HepG2 (cell line): ENCODE measurements around the gene KDELR3. TPM values are rescaled to one million over a fixed set of nuclear protein-coding genes. Genes with fewer than 3 reads are reported as not detected.

Experiments used
- polyA plus RNA-seq, 8 experiments: library from polyadenylated mRNA; depleted of rRNA in 3 of 8; stranded (reverse) in 7 of 8; unstranded in 1 of 8; fragments of >200 nt; fragmentation: Illumina TruSeq in 4 of 8; extraction: Trizol in 4 of 8; gene quantifications; 2 replicates each; pipeline versions ENCODE4 v1.2.1 to v1.2.3, GENCODE V29; 2011 to 2016; ENCODE audit warnings: low read depth in 4 of 8, missing spikeins in 1 of 8, mixed read lengths in 1 of 8; ENCODE audit not compliant: insufficient read depth in 1 of 8
- total RNA-seq, 5 experiments: library from RNA; depleted of rRNA; stranded (reverse); fragments of >200 nt; fragmentation: Illumina TruSeq; extraction: Trizol; gene quantifications; 2 replicates each; pipeline ENCODE4 v1.2.3, GENCODE V29; 2016; ENCODE audit warnings: low read depth in 1 of 5

KDELR3 gene
- total and polyA plus RNA-seq, 2 of the 13 experiments (the other 11 are each of a cell fraction or from before 2014, with no cell fraction given), result 24.2 to 65.7 TPM

Other genes with a start within 250 kb of the KDELR3 start
- 11.8 and 15.9 TPM in 2 replicates for gene TMEM184B, start 195.1 kb upstream of the KDELR3 start, total RNA-seq (2016; rRNA removed; fragmentation: Illumina TruSeq; extraction: Trizol)
- 16.0 and 16.4 TPM in 2 replicates for gene TMEM184B, start 195.1 kb upstream of the KDELR3 start, polyA plus RNA-seq (2011; rRNA removed)
- 19.8 and 34.7 TPM in 2 replicates for gene CSNK1E, start 150.7 kb upstream of the KDELR3 start, total RNA-seq (2016; rRNA removed; fragmentation: Illumina TruSeq; extraction: Trizol)
- 129 and 152 TPM in 2 replicates for gene CSNK1E, start 150.7 kb upstream of the KDELR3 start, polyA plus RNA-seq (2011; rRNA removed)
- gene KCNJ4, start 12.9 kb upstream of the KDELR3 start, total RNA-seq (2016; rRNA removed; fragmentation: Illumina TruSeq; extraction: Trizol), result not detected in 2 replicates
- gene KCNJ4, start 12.9 kb upstream of the KDELR3 start, polyA plus RNA-seq (2011; rRNA removed), result not detected in 2 replicates
- gene DDX17, start 38.2 kb downstream of the KDELR3 start, total RNA-seq (2016; rRNA removed; fragmentation: Illumina TruSeq; extraction: Trizol), result 238 and 251 TPM in 2 replicates
- gene DDX17, start 38.2 kb downstream of the KDELR3 start, polyA plus RNA-seq (2011; rRNA removed), result 344 and 362 TPM in 2 replicates
- 0.28 and 0.82 TPM in 2 replicates for gene DMC1, start 102.1 kb downstream of the KDELR3 start, total RNA-seq (2016; rRNA removed; fragmentation: Illumina TruSeq; extraction: Trizol)
- gene DMC1, start 102.1 kb downstream of the KDELR3 start, polyA plus RNA-seq (2011; rRNA removed), result not detected in 2 replicates
- 0.53 and 1.5 TPM in 2 replicates for gene FAM227A, start 188.3 kb downstream of the KDELR3 start, total RNA-seq (2016; rRNA removed; fragmentation: Illumina TruSeq; extraction: Trizol)
- gene FAM227A, start 188.3 kb downstream of the KDELR3 start, polyA plus RNA-seq (2011; rRNA removed), result 0.89 and 1.0 TPM in 2 replicates
- gene CBY1, start 188.5 kb downstream of the KDELR3 start, total RNA-seq (2016; rRNA removed; fragmentation: Illumina TruSeq; extraction: Trizol), result 19.7 and 28.8 TPM in 2 replicates
- gene CBY1, start 188.5 kb downstream of the KDELR3 start, polyA plus RNA-seq (2011; rRNA removed), result 18.1 and 20.3 TPM in 2 replicates
- gene TOMM22, start 213.9 kb downstream of the KDELR3 start, total RNA-seq (2016; rRNA removed; fragmentation: Illumina TruSeq; extraction: Trizol), result 118 and 143 TPM in 2 replicates
- 37.3 and 46.9 TPM in 2 replicates for gene TOMM22, start 213.9 kb downstream of the KDELR3 start, polyA plus RNA-seq (2011; rRNA removed)
- 30.6 and 31.7 TPM in 2 replicates for gene JOSD1, start 232.8 kb downstream of the KDELR3 start, total RNA-seq (2016; rRNA removed; fragmentation: Illumina TruSeq; extraction: Trizol)
- 38.4 and 44.5 TPM in 2 replicates for gene JOSD1, start 232.8 kb downstream of the KDELR3 start, polyA plus RNA-seq (2011; rRNA removed)
- 22.3 and 24.6 TPM in 2 replicates for gene GTPBP1, start 237.8 kb downstream of the KDELR3 start, total RNA-seq (2016; rRNA removed; fragmentation: Illumina TruSeq; extraction: Trizol)
- gene GTPBP1, start 237.8 kb downstream of the KDELR3 start, polyA plus RNA-seq (2011; rRNA removed), result 27.0 and 34.6 TPM in 2 replicates